Activated CD4-positive, alpha-beta T cell treated with anti-CD3 and anti-CD28 coated beads for 36 hours (primary cell): ENCODE data around the gene ZNF618. TPM values are rescaled to one million over a fixed set of nuclear protein-coding genes. Genes with fewer than 3 reads are reported as not detected.
A peak's percentile ranks its signal among the peaks of the same experiment; 100 is the strongest.

ENCODE experiments used
- ATAC-seq: fragments of 200-7000 bp; cut with Tn5 transposase; one replicate; pipeline ENCODE4 v1.10.0; 2021; ENCODE audit warnings: mild to moderate bottlenecking, moderate library complexity
- CTCF ChIA-PET: fragments of 350-600 bp; sonication (Branson Sonifier 250); formaldehyde crosslinking; loops from one replicate; lab custom pipeline; 2021; ENCODE audit warnings: antibody characterized with exemption; lab: Charles Lee
- POLR2A ChIA-PET: fragments of 350-600 bp; sonication (Branson Sonifier 250); formaldehyde crosslinking; loops from one replicate; lab custom pipeline; 2021; ENCODE audit warnings: antibody characterized with exemption, inconsistent platforms; lab: Charles Lee
- DNase-seq: peaks from one replicate; pipeline ENCODE4 v3.0.0-alpha.2; 2020
- H3K27ac Mint-ChIP-seq: one replicate; pipeline ENCODE4 v1.8.0; 2021; ENCODE audit warnings: mixed read lengths
- H3K27me3 Mint-ChIP-seq: one replicate; pipeline ENCODE4 v1.8.0; 2021; ENCODE audit warnings: mixed read lengths
- H3K36me3 Mint-ChIP-seq: one replicate; pipeline ENCODE4 v1.8.0; 2021; ENCODE audit warnings: low read depth, mixed read lengths
- H3K4me1 Mint-ChIP-seq: one replicate; pipeline ENCODE4 v1.8.0; 2021; ENCODE audit warnings: mixed read lengths
- H3K4me3 Mint-ChIP-seq: one replicate; pipeline ENCODE4 v1.8.0; 2021; ENCODE audit warnings: mild to moderate bottlenecking, moderate library complexity, mixed read lengths
- H3K9me3 Mint-ChIP-seq: one replicate; pipeline ENCODE4 v1.8.0; 2021; ENCODE audit warnings: low read depth, mixed read lengths
- intact Hi-C, 2 experiments: fragments of 100-400 bp; cut with DNase I in 1 of 2; cut with micrococcal nuclease in 1 of 2; formaldehyde crosslinking; loops; one replicate each; pipeline versions ENCODE4 v1.14.2 to v1.15.1; 2022 to 2024; cut with DNase I, micrococcal nuclease
- total RNA-seq, 2 experiments: library from RNA; stranded (reverse); gene quantifications; one replicate each; pipeline ENCODE4 v1.2.3, GENCODE V29; 2021

The ZNF618 gene
- total RNA-seq, 2 experiments from 2014 or later = 0.11 TPM

DNA sequence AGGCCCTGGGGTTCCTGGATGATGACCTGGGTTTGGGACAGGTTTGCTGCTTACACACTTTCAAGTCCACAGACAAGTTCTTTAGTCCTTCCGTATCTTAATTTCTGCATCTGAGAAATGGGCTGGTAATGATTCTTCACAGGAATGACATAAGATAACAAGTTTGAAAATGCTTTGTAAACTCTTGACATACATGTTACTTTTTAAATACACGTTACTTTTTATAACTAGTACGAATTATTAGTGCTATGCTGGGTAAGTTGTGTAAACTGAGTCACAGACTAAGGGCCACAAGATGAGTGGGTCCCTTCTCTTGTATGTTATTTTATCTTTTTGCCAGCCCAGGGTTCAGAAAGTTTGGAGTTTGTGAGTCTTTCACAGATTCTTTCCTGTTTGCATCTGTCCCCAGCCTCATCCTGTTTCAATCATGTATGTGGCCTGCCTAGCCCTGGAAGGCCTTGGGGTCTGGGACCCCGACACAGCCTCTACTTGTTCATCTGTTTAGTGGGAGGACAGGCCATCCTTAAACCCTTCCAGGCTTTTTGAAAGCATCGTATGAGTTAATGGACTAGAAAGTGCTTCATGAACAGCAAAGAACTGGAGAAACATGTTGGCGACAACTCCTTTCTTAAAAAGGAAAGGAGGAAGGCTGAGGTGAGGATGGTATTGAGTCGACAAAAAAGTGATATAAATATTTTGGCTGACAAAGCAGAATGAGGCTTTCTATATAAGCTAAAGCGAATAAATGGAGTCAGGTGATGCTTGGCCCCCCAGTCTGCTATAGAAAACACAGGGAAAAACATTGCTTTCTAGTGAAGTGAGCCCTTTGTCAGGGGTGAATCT lies 9.3 kb downstream of the ZNF618 start:
- DNase-seq (no peak), ATAC-seq (no peak)
- peak overlapping the region; percentile 24 for H3K27ac Mint-ChIP-seq
- intact Hi-C loops = loop anchor here in 1 of 2 experiments (10.0 kb wide), 1 partner anchor 471 kb away; the partner anchor contains the start of genes C9orf43 and POLE3
- CTCF ChIA-PET = no interaction called here
- no peaks in the 10 kb centered on the region for H3K36me3 Mint-ChIP-seq
- peaks cover 17% of the 10 kb centered on the region for H3K4me1 Mint-ChIP-seq
- peaks cover 1% of the 10 kb centered on the region for H3K9me3 Mint-ChIP-seq
- peaks cover 2% of the 10 kb centered on the region for H3K27me3 Mint-ChIP-seq
- no peak overlapping the region for H3K4me3 Mint-ChIP-seq
- POLR2A ChIA-PET = no interaction called here

DNA sequence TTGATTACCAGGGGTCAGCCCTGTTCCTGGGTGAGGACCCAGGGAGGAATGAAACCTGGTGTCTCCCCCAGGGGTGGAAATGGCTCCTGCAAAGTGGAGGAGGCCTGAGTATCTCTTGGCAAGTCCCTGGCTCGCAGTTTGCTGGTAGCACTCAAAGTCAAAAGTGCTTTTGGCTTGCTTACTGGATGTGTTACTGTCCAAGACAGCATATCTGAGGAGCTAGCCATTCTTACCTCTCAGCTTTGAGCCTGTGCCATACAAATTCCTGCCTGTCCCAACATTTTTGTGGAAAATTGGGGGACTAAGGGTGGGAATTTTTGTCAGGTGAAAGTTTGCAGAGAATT lies 9.9 kb downstream of the ZNF618 start:
- peaks cover 2% of the 10 kb centered on the region for H3K9me3 Mint-ChIP-seq
- ATAC-seq = no peak
- POLR2A ChIA-PET = no interaction called here

DNA sequence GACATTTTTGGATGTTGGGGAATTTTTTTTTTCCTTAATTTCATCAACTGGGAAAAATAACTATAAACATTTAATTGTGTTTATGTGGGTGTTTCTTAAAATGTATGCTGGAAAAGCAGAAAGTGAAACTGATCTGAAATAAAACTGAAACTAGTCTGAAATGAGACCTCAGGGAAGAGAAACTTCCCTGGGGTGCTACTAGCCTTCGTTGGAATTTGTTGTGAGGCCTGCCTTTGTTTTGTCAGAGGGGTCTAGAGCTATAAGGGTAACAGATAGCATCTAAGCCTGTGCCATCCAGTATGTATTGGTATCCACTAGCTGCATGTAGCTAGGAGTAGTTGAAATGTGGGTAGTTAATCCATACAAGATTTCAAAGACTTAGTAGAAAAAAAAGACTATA lies 10.4 kb downstream of the ZNF618 start:
- ATAC-seq (peak; percentile 51), DNase-seq (no peak)
- Mint-ChIP-seq H3K36me3 (no peaks in the 10 kb centered on the region), H3K4me3 (no peak overlapping the region), H3K4me1 (peaks cover 17% of the 10 kb centered on the region), H3K27ac (peak overlapping the region; percentile 5), H3K27me3 (peaks cover 2% of the 10 kb centered on the region), H3K9me3 (peaks cover 2% of the 10 kb centered on the region)
- CTCF ChIA-PET = interaction anchor here (0.7 kb wide), 1 partner anchor 145 kb away, joined by 4 read pairs; no protein-coding TSS in a partner anchor
- POLR2A ChIA-PET = no interaction called here
- intact Hi-C loops = loop anchor here in 1 of 2 experiments (10.0 kb wide), 1 partner anchor 472 kb away; the partner anchor contains the start of genes C9orf43 and POLE3

More for the DNA sequence above, 9.9 kb downstream of the ZNF618 start:
- intact Hi-C loops = loop anchor here in 1 of 2 experiments (10.0 kb wide), 1 partner anchor 471 kb away; the partner anchor contains the start of genes C9orf43 and POLE3
- Mint-ChIP-seq H3K27me3 (peaks cover 2% of the 10 kb centered on the region), H3K36me3 (no peaks in the 10 kb centered on the region), H3K4me3 (no peak overlapping the region), H3K27ac (no peak overlapping the region), H3K4me1 (peaks cover 17% of the 10 kb centered on the region)
- CTCF ChIA-PET = interaction anchor here (0.7 kb wide), 1 partner anchor 144 kb away, joined by 4 read pairs; no protein-coding TSS in a partner anchor
- DNase-seq = no peak

DNA sequence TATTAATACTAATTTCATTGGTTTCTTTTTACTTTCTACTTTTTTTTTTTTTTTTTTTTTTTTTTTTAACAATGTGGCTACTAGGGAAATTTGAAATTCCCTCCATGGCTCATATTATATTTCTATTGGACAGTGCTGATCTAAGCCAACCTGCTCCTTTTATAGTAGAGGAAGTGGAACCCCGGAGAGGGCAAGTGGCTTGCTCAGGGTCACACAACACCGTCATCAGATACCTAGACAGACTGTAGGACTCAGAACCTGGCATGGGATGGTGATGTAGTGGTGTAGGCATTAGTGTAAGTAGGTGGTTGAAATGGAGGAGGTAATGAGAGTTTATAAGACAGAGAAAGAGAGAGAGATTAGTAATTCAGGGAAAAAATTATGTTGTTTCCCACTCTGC lies 10.8 kb downstream of the ZNF618 start:
- CTCF ChIA-PET = interaction anchor here (0.7 kb wide), 1 partner anchor 145 kb away, joined by 4 read pairs; no protein-coding TSS in a partner anchor
- Mint-ChIP-seq H3K4me3 (no peak overlapping the region), H3K4me1 (peaks cover 17% of the 10 kb centered on the region), H3K27ac (no peak overlapping the region), H3K9me3 (peaks cover 2% of the 10 kb centered on the region), H3K36me3 (no peaks in the 10 kb centered on the region), H3K27me3 (peaks cover 2% of the 10 kb centered on the region)
- intact Hi-C loops = loop anchor here in 1 of 2 experiments (10.0 kb wide), 1 partner anchor 472 kb away; the partner anchor contains the start of genes C9orf43 and POLE3
- ATAC-seq = peak; percentile 49
- DNase-seq = no peak
- POLR2A ChIA-PET = no interaction called here

DNA sequence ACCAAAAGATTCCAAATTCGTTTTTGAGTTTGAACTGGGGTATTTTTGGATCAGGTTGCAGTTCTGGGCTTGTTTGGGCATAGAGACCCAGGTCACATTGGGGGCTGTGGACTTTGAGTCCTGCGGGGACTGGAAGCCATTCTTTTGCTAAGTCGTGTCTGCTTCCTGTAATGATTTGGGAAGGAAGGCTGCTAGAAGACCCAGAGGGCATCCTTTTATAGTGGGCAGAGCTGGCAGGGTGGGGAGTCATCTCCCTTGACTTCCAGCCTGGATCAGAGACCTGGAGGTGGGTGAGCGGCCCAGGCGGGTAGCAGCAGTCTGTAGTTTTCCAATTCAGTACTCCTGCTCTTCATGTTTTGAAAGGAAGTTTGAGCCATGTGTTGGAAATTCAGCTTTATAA lies 11.3 kb downstream of the ZNF618 start:
- DNase-seq (no peak), ATAC-seq (no peak)
- peaks cover 2% of the 10 kb centered on the region for H3K27me3 Mint-ChIP-seq
- ChIA-PET POLR2A (no interaction called here), CTCF (no interaction called here)
- peaks cover 2% of the 10 kb centered on the region for H3K9me3 Mint-ChIP-seq
- H3K4me3 Mint-ChIP-seq = no peak overlapping the region
- intact Hi-C loops = loop anchor here in 1 of 2 experiments (10.0 kb wide), 1 partner anchor 473 kb away; the partner anchor contains the start of genes C9orf43 and POLE3
- no peak overlapping the region for H3K27ac Mint-ChIP-seq
- H3K4me1 Mint-ChIP-seq = peaks cover 17% of the 10 kb centered on the region
- no peaks in the 10 kb centered on the region for H3K36me3 Mint-ChIP-seq

DNA sequence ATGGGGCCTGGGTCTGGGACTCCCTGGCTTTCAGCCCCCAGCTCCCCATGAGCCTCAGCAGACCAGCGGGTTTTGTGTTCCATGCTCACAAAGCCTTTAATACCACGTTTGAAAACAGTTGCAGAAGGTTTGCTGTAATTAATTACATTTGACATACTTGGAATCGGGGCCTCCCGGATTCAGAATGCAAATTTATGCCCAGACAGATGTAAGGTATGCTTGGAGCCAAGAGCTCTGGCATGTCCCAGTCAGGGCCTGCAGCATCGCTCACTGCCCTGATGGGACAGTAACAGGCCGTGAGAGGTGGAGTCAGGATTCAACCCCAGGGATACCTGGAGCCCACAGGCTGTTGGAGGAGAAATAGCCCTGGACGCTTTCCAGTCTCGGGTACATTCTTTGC lies 12.2 kb downstream of the ZNF618 start:
- Mint-ChIP-seq H3K36me3 (no peaks in the 10 kb centered on the region), H3K27ac (no peak overlapping the region), H3K4me1 (peaks cover 17% of the 10 kb centered on the region), H3K9me3 (peaks cover 2% of the 10 kb centered on the region), H3K27me3 (peaks cover 2% of the 10 kb centered on the region), H3K4me3 (no peak overlapping the region)
- no peak for ATAC-seq
- intact Hi-C loops = loop anchor here in 1 of 2 experiments (10.0 kb wide), 1 partner anchor 474 kb away; the partner anchor contains the start of genes C9orf43 and POLE3
- POLR2A ChIA-PET = no interaction called here
- DNase-seq = no peak
- CTCF ChIA-PET = no interaction called here

DNA sequence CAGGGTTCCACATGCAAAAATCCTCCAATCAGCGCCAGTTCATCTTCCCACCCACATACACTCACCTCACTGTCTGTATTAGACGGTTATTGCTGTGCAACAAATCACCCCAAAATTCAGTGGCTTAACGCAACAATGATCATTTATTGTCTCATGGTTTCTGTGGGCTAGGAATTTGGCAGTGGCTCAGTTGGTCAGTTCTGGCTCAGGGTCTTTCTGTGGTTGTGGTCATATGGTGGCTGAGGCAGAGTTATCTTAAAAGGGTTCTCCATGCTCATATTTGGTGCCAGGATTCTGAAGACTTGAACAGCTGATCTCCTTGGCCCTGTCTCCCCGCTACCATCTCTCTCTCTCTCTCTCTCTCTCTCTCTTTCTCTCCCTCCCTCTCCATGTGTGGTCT lies 12.9 kb downstream of the ZNF618 start:
- ChIA-PET POLR2A (interaction anchor here (0.5 kb wide), 1 partner anchor 58 kb away, joined by 3 read pairs; no protein-coding TSS in a partner anchor), CTCF (interaction anchor here (0.6 to 1.0 kb wide), 3 partner anchors 79 to 1244 kb away, joined by 3 to 5 read pairs (median 3); no protein-coding TSS in a partner anchor)
- H3K36me3 Mint-ChIP-seq = no peaks in the 10 kb centered on the region
- H3K4me1 Mint-ChIP-seq = peaks cover 17% of the 10 kb centered on the region
- no peak for DNase-seq
- intact Hi-C loops = loop anchor here in 1 of 2 experiments (10.0 kb wide), 1 partner anchor 474 kb away; the partner anchor contains the start of genes C9orf43 and POLE3
- peaks cover 2% of the 10 kb centered on the region for H3K9me3 Mint-ChIP-seq
- ATAC-seq = no peak
- H3K27ac Mint-ChIP-seq = no peak overlapping the region
- no peak overlapping the region for H3K4me3 Mint-ChIP-seq
- peaks cover 2% of the 10 kb centered on the region for H3K27me3 Mint-ChIP-seq

DNA sequence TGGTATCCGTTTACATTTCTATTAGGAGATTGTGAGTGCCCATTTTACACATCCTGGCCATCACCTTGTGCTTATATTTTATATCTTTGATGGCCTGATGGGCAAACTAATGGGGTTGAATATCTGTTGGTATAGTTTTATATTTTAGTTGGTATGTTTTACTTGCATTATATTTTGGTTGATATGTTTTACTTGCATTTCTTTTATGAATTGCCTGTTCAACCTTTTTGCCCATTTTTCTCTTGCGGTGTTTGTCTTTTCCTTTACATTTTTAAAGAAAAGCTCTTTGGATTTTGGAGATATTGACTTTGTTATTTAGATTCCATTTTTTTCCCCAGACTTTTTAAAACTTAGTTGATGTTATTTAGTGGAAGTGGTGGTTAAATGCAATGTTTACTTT lies 14.6 kb downstream of the ZNF618 start:
- H3K27ac Mint-ChIP-seq = no peak overlapping the region
- no peaks in the 10 kb centered on the region for H3K36me3 Mint-ChIP-seq
- no peak overlapping the region for H3K4me3 Mint-ChIP-seq
- peaks cover 2% of the 10 kb centered on the region for H3K27me3 Mint-ChIP-seq
- POLR2A ChIA-PET = no interaction called here
- CTCF ChIA-PET = interaction anchor here (1.2 kb wide), 1 partner anchor 9 kb away, joined by 3 read pairs; no protein-coding TSS in a partner anchor
- peaks cover 15% of the 10 kb centered on the region for H3K4me1 Mint-ChIP-seq
- ATAC-seq = no peak
- no peak for DNase-seq
- H3K9me3 Mint-ChIP-seq = peaks cover 2% of the 10 kb centered on the region
- intact Hi-C loops = no loop called here

DNA sequence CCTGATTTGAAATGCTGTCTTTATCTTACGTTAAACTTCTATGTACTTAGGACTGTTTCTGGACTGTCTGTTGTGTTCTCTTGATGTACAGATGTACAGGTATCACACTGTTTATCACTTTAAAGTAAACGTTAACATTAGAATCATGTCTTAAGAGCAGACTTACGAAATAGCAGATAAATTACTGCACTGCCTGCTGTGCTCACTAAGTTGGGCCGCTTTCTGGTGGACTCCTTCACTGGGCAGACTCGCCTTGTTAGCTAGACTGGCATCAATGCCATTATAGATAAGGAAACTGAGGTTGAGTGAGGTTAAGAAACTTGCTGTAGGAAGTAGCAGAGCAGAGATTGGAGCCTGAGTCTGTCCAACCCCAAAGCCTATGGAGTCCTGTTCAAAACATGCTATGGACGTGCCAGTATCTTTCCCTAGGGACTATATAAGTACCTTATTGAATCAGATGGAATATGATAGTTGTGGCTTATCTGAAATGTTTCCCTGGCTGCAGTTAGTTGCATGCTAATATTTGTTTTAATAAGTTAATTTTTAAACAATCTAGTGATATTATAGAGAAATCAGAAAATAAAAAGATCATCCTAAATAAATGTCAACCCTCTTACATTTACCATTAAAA lies 16.9 kb downstream of the ZNF618 start:
- H3K4me1 Mint-ChIP-seq = no peaks in the 10 kb centered on the region
- H3K36me3 Mint-ChIP-seq = no peaks in the 10 kb centered on the region
- H3K27ac Mint-ChIP-seq = no peak overlapping the region
- POLR2A ChIA-PET = no interaction called here
- peaks cover 2% of the 10 kb centered on the region for H3K9me3 Mint-ChIP-seq
- intact Hi-C loops = no loop called here
- H3K27me3 Mint-ChIP-seq = no peaks in the 10 kb centered on the region
- H3K4me3 Mint-ChIP-seq = no peak overlapping the region
- ATAC-seq = no peak
- no peak for DNase-seq
- CTCF ChIA-PET = no interaction called here

DNA sequence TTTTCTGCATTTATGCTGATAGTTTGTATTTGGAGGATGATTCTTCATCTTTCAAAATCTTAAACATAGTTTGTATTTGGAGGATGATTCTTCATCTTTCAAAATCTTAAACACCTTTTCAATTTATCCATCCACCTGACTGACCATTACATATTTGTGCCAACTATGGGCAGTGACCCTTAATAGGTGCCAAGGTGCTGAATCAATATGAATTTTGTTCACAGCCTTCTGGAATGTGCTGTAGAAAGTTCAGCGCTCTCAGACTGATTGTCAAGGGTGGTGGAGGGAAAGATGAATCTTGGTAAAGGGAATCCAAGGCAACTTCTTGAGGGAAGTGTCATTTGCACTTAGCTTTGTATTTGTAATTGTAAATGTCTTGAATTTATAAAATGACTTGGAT lies 18.1 kb downstream of the ZNF618 start:
- no peak for DNase-seq
- Mint-ChIP-seq H3K4me1 (no peaks in the 10 kb centered on the region), H3K9me3 (peaks cover 2% of the 10 kb centered on the region), H3K27ac (no peak overlapping the region), H3K4me3 (no peak overlapping the region), H3K36me3 (no peaks in the 10 kb centered on the region), H3K27me3 (no peaks in the 10 kb centered on the region)
- ATAC-seq = no peak
- intact Hi-C loops = no loop called here
- CTCF ChIA-PET = no interaction called here
- POLR2A ChIA-PET = no interaction called here

DNA sequence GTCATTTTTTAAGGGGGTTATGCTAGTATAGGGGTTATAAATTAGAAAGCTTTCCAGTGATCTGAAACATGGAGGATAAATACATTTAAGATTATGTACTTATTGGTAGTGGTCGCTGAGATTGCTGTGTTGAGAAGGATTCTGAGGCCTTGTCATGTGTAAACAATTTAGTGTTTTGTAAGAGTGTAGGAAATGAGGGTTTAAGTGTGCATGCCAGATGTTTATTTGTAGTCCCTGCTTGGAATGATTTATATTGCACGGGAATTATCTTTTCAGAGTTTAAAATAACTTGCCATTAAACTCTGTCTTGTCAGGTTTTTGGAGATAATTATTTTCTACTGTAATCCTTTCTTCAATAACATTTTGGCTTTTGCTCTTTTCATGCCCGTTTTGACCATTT lies 19.4 kb downstream of the ZNF618 start:
- POLR2A ChIA-PET = no interaction called here

More for the DNA sequence above, 19.4 kb downstream of the ZNF618 start:
- Mint-ChIP-seq H3K4me1 (no peaks in the 10 kb centered on the region), H3K4me3 (no peak overlapping the region), H3K36me3 (no peaks in the 10 kb centered on the region), H3K27ac (no peak overlapping the region), H3K9me3 (no peaks in the 10 kb centered on the region), H3K27me3 (no peaks in the 10 kb centered on the region)
- ATAC-seq (no peak), DNase-seq (no peak)
- CTCF ChIA-PET = no interaction called here
- intact Hi-C loops = no loop called here
